H9 (cell line): ENCODE results near the gene P3H2. TPM values are rescaled to one million over a fixed set of nuclear protein-coding genes. Genes with fewer than 3 reads are reported as not detected.

Source experiments
- DNase-seq: peaks from one replicate; pipeline ENCODE4 v3.0.0-alpha.2; 2017
- H2AFZ ChIP-seq: one replicate; pipeline ENCODE4 v1.6.1; 2013; ENCODE audit warnings: mild to moderate bottlenecking, low read length, control low read depth, moderate library complexity
- H2AK5ac ChIP-seq: 2 replicates; pipeline ENCODE4 v1.6.1; 2013; ENCODE audit warnings: low read length, control low read depth, mixed read lengths; ENCODE audit not compliant: insufficient read length
- H2BK120ac ChIP-seq: one replicate; pipeline ENCODE4 v1.6.1; 2013; ENCODE audit warnings: low read depth, mild to moderate bottlenecking, low read length, control low read depth, inconsistent platforms; ENCODE audit not compliant: poor library complexity, severe bottlenecking
- H2BK12ac ChIP-seq: 2 replicates; pipeline ENCODE4 v1.6.1; 2013; ENCODE audit warnings: low read length, control low read depth, mixed read lengths, low read depth; ENCODE audit not compliant: insufficient read length
- H2BK15ac ChIP-seq: 2 replicates; pipeline ENCODE4 v1.6.1; 2013; ENCODE audit warnings: low read depth, low read length, control low read depth
- H2BK20ac ChIP-seq: one replicate; pipeline ENCODE4 v1.6.1; 2013; ENCODE audit warnings: low read depth, mild to moderate bottlenecking, low read length, control low read depth, inconsistent platforms; ENCODE audit not compliant: poor library complexity, severe bottlenecking
- H2BK5ac ChIP-seq: 2 replicates; pipeline ENCODE4 v1.6.1; 2013; ENCODE audit warnings: low read length, control low read depth, mixed read lengths; ENCODE audit not compliant: insufficient read length
- H3K14ac ChIP-seq: 2 replicates; pipeline ENCODE4 v1.6.1; 2013; ENCODE audit warnings: low read length, control low read depth; ENCODE audit not compliant: insufficient read depth
- H3K18ac ChIP-seq: 2 replicates; pipeline ENCODE4 v1.6.1; 2013; ENCODE audit warnings: low read depth, mild to moderate bottlenecking, mixed read lengths, low read length, control low read depth; ENCODE audit not compliant: insufficient read length
- H3K23ac ChIP-seq: 2 replicates; pipeline ENCODE4 v1.6.1; 2013; ENCODE audit warnings: low read length, control low read depth, mixed read lengths, low read depth; ENCODE audit not compliant: insufficient read length
- H3K23me2 ChIP-seq: 2 replicates; pipeline ENCODE4 v1.6.1; 2013; ENCODE audit warnings: low read depth, mild to moderate bottlenecking, mixed read lengths, low read length, control low read depth; ENCODE audit not compliant: insufficient read length, poor library complexity, severe bottlenecking
- H3K27ac ChIP-seq: 2 replicates; pipeline ENCODE4 v1.5.1; 2013; ENCODE audit warnings: low read length, control low read depth, mixed read lengths, low read depth; ENCODE audit not compliant: insufficient read length
- H3K27me3 ChIP-seq: 2 replicates; pipeline ENCODE4 v1.6.1; 2013; ENCODE audit warnings: low read length, control low read depth, inconsistent platforms; ENCODE audit not compliant: insufficient read depth
- H3K4ac ChIP-seq: 2 replicates; pipeline ENCODE4 v1.6.1; 2013; ENCODE audit warnings: low read depth, mild to moderate bottlenecking, control low read depth, inconsistent platforms, low read length, moderate library complexity
- H3K4me1 ChIP-seq: 2 replicates; pipeline ENCODE4 v1.6.1; 2013; ENCODE audit warnings: low read length, control low read depth, inconsistent platforms; ENCODE audit not compliant: insufficient read depth
- H3K4me2 ChIP-seq: 2 replicates; pipeline ENCODE4 v1.6.1; 2013; ENCODE audit warnings: low read length, control low read depth, mixed read lengths; ENCODE audit not compliant: insufficient read length, insufficient read depth
- H3K56ac ChIP-seq: 2 replicates; pipeline ENCODE4 v1.6.1; 2013; ENCODE audit warnings: low read depth, mild to moderate bottlenecking, mixed read lengths, low read length, control low read depth; ENCODE audit not compliant: insufficient read length
- H3K79me1 ChIP-seq: 2 replicates; pipeline ENCODE4 v1.6.1; 2013; ENCODE audit warnings: low read depth, mild to moderate bottlenecking, moderate library complexity, low read length, control low read depth, inconsistent platforms; ENCODE audit not compliant: insufficient read depth, poor library complexity, severe bottlenecking
- H3K79me2 ChIP-seq: 2 replicates; pipeline ENCODE4 v1.6.1; 2013; ENCODE audit warnings: low read length, control low read depth, inconsistent platforms; ENCODE audit not compliant: insufficient read depth
- H3K9ac ChIP-seq: 2 replicates; pipeline ENCODE4 v1.6.1; 2013; ENCODE audit warnings: low read length, control low read depth, mixed read lengths; ENCODE audit not compliant: insufficient read length; ENCODE audit errors: extremely low read depth
- H3K9me3 ChIP-seq: one replicate; pipeline ENCODE4 v1.6.1; 2013; ENCODE audit warnings: low read depth, low read length, inconsistent platforms; ENCODE audit not compliant: control insufficient read depth
- H3T11ph ChIP-seq: one replicate; pipeline ENCODE4 v1.6.1; 2013; ENCODE audit warnings: mild to moderate bottlenecking, low read length, control low read depth, inconsistent platforms
- H4K20me1 ChIP-seq: one replicate; pipeline ENCODE4 v1.6.1; 2013; ENCODE audit not compliant: control insufficient read depth, insufficient read length, insufficient read depth
- H4K5ac ChIP-seq: 2 replicates; pipeline ENCODE4 v1.6.1; 2013; ENCODE audit warnings: low read depth, mild to moderate bottlenecking, mixed read lengths, low read length, control low read depth; ENCODE audit not compliant: insufficient read length
- H4K8ac ChIP-seq: replicated peaks from 2 replicates; pipeline ENCODE4 v1.6.1; 2013; ENCODE audit warnings: low read length, control low read depth, mixed read lengths, low read depth; ENCODE audit not compliant: insufficient read length
- H4K91ac ChIP-seq: 2 replicates; pipeline ENCODE4 v1.6.1; 2013; ENCODE audit warnings: low read depth, mild to moderate bottlenecking, moderate library complexity, mixed read lengths, low read length, control low read depth; ENCODE audit not compliant: insufficient read length
- H3K27ac Mint-ChIP-seq, 3 experiments: 2 replicates in 2 of 3; 3 replicates in 1 of 3; pipeline ENCODE4 v1.8.0; 2020 to 2021; ENCODE audit warnings: mixed read lengths in 3 of 3, mild to moderate bottlenecking in 1 of 3, moderate library complexity in 1 of 3
- H3K27me3 Mint-ChIP-seq: 2 replicates; pipeline ENCODE4 v1.8.0; 2021; ENCODE audit warnings: low read depth, mild to moderate bottlenecking, moderate library complexity, mixed read lengths
- H3K36me3 Mint-ChIP-seq, 3 experiments: 2 replicates in 2 of 3; 3 replicates in 1 of 3; pipeline ENCODE4 v1.8.0; 2020 to 2021; ENCODE audit warnings: low read depth in 3 of 3, mixed read lengths in 3 of 3; ENCODE audit not compliant: insufficient read depth in 1 of 3
- H3K4me1 Mint-ChIP-seq, 2 experiments: 2 replicates each; pipeline ENCODE4 v1.8.0; 2020; ENCODE audit warnings: mixed read lengths in 2 of 2
- H3K4me3 Mint-ChIP-seq, 2 experiments: 2 replicates in 1 of 2; 3 replicates in 1 of 2; pipeline ENCODE4 v1.8.0; 2020 to 2021; ENCODE audit warnings: mild to moderate bottlenecking in 2 of 2, mixed read lengths in 2 of 2, moderate library complexity in 1 of 2
- H3K9me3 Mint-ChIP-seq, 2 experiments: 2 replicates in 1 of 2; 3 replicates in 1 of 2; pipeline ENCODE4 v1.8.0; 2020; ENCODE audit warnings: mild to moderate bottlenecking in 2 of 2, mixed read lengths in 2 of 2, moderate library complexity in 1 of 2
- WGBS: extraction: QIAGEN DNeasy Blood & Tissue Kit; methylation state at CpG from one replicate; pipeline ENCODE4 v1.1.7; 2013; ENCODE audit warnings: missing lambda C conversion rate, low lambda C conversion rate, mixed read lengths; ENCODE audit not compliant: insufficient read length; ENCODE audit errors: extremely low coverage; 5-methylcytosine and 5-hydroxymethylcytosine counted together
- total RNA-seq: library from RNA; stranded (reverse); gene quantifications from 2 replicates; pipeline ENCODE4 v1.2.1, GENCODE V29; 2021
- TF ChIP-seq, protein P1 (sequence below): fragments of 200-600 bp; sonication (generic); conservative IDR thresholded peaks from 3 replicates; pipeline ENCODE4 v1.8.0; 2021; ENCODE audit warnings: antibody characterized with exemption, mild to moderate bottlenecking

P3H2 gene
- total RNA-seq, 1 experiment from 2014 or later = 41.5 TPM

DNA sequence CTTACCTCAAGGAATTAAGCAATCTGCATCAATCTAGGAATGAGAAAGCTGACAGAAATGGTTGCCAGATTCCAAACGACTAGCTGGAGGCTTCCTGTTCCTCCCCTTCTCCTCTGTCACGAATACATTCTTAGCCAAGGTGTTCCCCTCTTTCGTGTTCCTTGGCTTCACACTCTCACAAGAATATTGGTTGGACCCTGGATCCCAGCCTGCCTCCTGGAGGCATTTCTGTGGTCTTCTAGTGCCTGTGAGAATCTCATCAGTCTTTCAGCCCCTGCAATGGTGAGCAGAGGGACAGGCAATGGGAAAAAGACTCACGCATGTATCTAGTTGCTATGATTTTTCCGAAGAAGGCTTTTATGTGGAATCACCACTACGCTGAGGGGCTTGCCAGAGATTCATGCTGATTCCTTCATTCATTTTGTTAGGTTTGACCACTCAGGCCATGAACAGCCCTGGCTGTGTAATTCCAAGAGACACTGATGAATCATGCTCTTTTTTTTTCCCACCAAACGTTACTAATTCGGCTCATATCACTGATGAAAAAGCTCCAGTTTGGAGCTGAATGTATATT lies 1.6 kb upstream of the P3H2 start:
- Histone ChIP-seq H3K9ac (no peak overlapping the region), H3K18ac (no peak overlapping the region), H4K5ac (no peak overlapping the region), H3K4ac (no peak overlapping the region), H3K79me2 (no peaks in the 10 kb centered on the region), H3K23ac (no peak overlapping the region), H3K14ac (no peak overlapping the region), H3K79me1 (no peaks in the 10 kb centered on the region), H2BK12ac (no peak overlapping the region), H3K27ac (no peak overlapping the region), H3K4me2 (no peak overlapping the region), H2BK120ac (no peak overlapping the region), H3K27me3 (no peaks in the 10 kb centered on the region; the same call in 1 of the 2 replicates), H2BK20ac (no peak overlapping the region), H3K56ac (no peak overlapping the region), H3K9me3 (no peaks in the 10 kb centered on the region), H3K23me2 (peaks cover 5% of the 10 kb centered on the region), H4K20me1 (no peaks in the 10 kb centered on the region), H2AFZ (no peak overlapping the region), H4K91ac (no peak overlapping the region), H2AK5ac (no peak overlapping the region), H2BK5ac (no peak overlapping the region), H3K4me1 (no peaks in the 10 kb centered on the region; the same call in 1 of the 2 replicates), H4K8ac (no peak overlapping the region), H2BK15ac (no peak overlapping the region), H3T11ph (no peak overlapping the region)
- H3K4me3 Mint-ChIP-seq = no peak overlapping the region
- peaks cover 33 to 35% of the 10 kb centered on the region in 2 experiments for H3K4me1 Mint-ChIP-seq
- DNase-seq = no peak
- H3K27ac Mint-ChIP-seq = no peak overlapping the region; a peak in 1 of 7 replicates
- no CpG with 5 or more reads among the region's 8 CpGs for WGBS
- H3K36me3 Mint-ChIP-seq = peaks cover 0 to 5% (median 0%) of the 10 kb centered on the region in 3 experiments; a peak in 2 of 7 replicates
- 0 out of 5 replicates have a peak, but pooled peaks cover 0 to 3% of the 10 kb centered on the region in 2 experiments for H3K9me3 Mint-ChIP-seq
- TF ChIP-seq, protein P1, sequence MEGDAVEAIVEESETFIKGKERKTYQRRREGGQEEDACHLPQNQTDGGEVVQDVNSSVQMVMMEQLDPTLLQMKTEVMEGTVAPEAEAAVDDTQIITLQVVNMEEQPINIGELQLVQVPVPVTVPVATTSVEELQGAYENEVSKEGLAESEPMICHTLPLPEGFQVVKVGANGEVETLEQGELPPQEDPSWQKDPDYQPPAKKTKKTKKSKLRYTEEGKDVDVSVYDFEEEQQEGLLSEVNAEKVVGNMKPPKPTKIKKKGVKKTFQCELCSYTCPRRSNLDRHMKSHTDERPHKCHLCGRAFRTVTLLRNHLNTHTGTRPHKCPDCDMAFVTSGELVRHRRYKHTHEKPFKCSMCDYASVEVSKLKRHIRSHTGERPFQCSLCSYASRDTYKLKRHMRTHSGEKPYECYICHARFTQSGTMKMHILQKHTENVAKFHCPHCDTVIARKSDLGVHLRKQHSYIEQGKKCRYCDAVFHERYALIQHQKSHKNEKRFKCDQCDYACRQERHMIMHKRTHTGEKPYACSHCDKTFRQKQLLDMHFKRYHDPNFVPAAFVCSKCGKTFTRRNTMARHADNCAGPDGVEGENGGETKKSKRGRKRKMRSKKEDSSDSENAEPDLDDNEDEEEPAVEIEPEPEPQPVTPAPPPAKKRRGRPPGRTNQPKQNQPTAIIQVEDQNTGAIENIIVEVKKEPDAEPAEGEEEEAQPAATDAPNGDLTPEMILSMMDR = no peak
- peaks cover 28% of the 10 kb centered on the region for H3K27me3 Mint-ChIP-seq
